ENCODE data around the gene RBM28. TPM values are rescaled to one million over a fixed set of nuclear protein-coding genes. Genes with fewer than 3 reads are reported as not detected.
A peak's percentile ranks its signal among the peaks of the same experiment; 100 is the strongest.

Gene RBM28, protein sequence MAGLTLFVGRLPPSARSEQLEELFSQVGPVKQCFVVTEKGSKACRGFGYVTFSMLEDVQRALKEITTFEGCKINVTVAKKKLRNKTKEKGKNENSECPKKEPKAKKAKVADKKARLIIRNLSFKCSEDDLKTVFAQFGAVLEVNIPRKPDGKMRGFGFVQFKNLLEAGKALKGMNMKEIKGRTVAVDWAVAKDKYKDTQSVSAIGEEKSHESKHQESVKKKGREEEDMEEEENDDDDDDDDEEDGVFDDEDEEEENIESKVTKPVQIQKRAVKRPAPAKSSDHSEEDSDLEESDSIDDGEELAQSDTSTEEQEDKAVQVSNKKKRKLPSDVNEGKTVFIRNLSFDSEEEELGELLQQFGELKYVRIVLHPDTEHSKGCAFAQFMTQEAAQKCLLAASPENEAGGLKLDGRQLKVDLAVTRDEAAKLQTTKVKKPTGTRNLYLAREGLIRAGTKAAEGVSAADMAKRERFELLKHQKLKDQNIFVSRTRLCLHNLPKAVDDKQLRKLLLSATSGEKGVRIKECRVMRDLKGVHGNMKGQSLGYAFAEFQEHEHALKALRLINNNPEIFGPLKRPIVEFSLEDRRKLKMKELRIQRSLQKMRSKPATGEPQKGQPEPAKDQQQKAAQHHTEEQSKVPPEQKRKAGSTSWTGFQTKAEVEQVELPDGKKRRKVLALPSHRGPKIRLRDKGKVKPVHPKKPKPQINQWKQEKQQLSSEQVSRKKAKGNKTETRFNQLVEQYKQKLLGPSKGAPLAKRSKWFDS
- total RNA-seq (ENCODE audit: unreplicated experiment), result 53.2 TPM
- long read RNA-seq, full-length matches to known transcripts, result 2 of 9 reads
- long read RNA-seq, partial matches to known transcripts, result 4 of 9 reads
- long read RNA-seq, other reads (novel, unspliced or antisense), result 3 of 9 reads

DNA sequence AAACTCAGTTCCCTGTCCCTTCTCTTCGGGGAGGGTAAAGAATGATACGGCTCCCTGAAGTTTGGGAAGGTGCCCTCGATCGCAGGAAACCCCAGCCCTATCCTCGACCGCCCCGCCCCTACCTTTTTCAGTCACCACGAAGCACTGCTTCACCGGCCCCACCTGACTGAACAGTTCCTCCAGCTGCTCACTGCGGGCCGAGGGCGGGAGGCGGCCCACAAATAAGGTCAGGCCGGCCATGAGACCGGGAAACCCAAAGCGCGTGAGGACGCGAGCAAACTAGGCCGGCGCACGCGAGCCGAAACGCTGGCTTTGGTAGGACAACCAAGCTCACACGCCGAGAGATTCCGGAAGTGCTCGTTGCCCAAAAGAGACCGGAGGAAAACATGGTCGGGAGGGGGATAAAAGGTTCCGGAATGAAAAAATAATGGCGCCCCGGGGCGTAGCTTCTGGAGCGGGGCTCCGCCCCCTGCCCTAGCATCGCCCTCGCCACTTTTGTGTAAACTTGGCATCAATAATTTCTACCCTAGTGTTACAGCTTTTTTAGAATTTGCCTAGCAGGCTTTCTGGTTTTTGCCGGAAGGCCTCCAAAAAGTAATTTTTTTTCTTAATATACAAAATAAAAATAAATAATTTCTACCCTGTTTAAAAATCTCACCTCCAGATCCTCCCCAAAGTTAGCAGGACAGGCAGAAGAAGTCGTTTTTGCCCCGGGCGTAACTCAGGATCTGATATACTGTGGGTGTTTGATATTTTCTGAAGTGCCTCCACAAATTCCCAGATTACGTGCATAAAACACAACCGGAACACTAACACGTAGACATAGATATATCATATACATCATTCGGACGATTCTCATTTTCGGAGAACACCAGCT, at the start of gene RBM28:
TSS of gene RBM28 (minus strand) at position 355 of the 877 bp plus-strand sequence. CDS start at position 240, 115 bp downstream.
- peaks cover 6% of the 10 kb centered on the region for H3K4me1 Mint-ChIP-seq (ENCODE audit: low read depth, unreplicated experiment)
- H3K36me3 Mint-ChIP-seq (ENCODE audit: unreplicated experiment), result no peaks in the 10 kb centered on the region
- peak; percentile 83 for DNase-seq
- no peaks in the 10 kb centered on the region for H3K27me3 Mint-ChIP-seq (ENCODE audit: unreplicated experiment)
- peak within 1 kb of the TSS; percentile 85 for H3K4me3 Mint-ChIP-seq (ENCODE audit: unreplicated experiment)
- TF ChIP-seq, protein P1, sequence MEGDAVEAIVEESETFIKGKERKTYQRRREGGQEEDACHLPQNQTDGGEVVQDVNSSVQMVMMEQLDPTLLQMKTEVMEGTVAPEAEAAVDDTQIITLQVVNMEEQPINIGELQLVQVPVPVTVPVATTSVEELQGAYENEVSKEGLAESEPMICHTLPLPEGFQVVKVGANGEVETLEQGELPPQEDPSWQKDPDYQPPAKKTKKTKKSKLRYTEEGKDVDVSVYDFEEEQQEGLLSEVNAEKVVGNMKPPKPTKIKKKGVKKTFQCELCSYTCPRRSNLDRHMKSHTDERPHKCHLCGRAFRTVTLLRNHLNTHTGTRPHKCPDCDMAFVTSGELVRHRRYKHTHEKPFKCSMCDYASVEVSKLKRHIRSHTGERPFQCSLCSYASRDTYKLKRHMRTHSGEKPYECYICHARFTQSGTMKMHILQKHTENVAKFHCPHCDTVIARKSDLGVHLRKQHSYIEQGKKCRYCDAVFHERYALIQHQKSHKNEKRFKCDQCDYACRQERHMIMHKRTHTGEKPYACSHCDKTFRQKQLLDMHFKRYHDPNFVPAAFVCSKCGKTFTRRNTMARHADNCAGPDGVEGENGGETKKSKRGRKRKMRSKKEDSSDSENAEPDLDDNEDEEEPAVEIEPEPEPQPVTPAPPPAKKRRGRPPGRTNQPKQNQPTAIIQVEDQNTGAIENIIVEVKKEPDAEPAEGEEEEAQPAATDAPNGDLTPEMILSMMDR (IDR thresholded peaks at IDR 0.05; ENCODE audit: partially characterized antibody, unreplicated experiment), result no peak
- peaks cover 1% of the 10 kb centered on the region for H3K9me3 Mint-ChIP-seq (ENCODE audit: unreplicated experiment)
- H3K27ac Mint-ChIP-seq (ENCODE audit: unreplicated experiment), result peak within 1 kb of the TSS; percentile 79

DNA sequence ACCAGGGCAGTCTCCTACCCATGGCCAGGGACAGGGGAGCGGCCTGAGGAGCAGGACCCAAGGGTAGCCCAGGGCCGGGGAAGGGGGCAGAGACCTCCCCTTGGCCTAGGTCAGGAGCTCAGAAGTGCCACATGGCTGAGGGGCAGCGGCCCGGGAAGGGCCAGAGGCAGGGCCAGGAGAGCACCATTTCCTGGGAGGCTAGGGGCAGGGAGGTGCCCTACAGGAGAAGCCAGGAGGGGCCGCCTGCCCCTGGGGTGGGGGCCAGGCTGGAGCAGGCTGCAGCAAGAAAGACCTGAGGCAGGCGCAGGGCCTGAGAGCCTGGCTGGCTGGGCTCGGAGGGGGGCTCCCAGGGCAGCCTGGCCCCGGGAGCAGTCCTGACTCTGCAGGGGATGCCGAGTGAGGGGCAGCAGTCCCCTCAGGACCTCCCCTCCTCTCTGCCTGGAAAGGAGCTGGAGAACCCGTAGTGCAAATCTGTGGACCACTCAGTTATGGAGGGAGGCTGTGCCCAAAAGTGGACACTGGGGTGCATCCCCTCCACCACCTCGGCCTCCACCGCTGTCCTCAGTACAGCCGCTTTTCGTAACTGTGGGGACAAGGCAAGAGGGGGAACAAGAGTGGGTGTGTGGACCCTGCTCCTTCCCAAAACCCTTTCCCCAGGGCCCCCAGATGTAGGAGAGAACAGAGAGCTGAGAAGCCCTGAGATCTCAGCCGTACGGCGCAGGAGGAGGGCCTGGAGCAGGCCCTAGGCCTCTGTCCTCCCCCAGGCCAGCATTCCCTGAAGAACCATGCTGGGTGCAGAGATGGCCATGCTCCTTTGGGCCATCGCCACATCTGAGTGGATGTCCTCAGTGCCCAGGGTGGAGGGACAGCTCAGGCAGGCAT, 49.0 kb upstream of the RBM28 start:
- Mint-ChIP-seq H3K9me3 (ENCODE audit: unreplicated experiment) (peaks cover 5% of the 10 kb centered on the region), H3K27ac (ENCODE audit: unreplicated experiment) (no peak overlapping the region), H3K36me3 (ENCODE audit: unreplicated experiment) (peaks cover 5% of the 10 kb centered on the region), H3K4me1 (ENCODE audit: low read depth, unreplicated experiment) (no peaks in the 10 kb centered on the region), H3K27me3 (ENCODE audit: unreplicated experiment) (no peaks in the 10 kb centered on the region), H3K4me3 (ENCODE audit: unreplicated experiment) (no peak overlapping the region)
- no peak for DNase-seq
- TF ChIP-seq, protein P1 (IDR thresholded peaks at IDR 0.05; ENCODE audit: partially characterized antibody, unreplicated experiment), result no peak

DNA sequence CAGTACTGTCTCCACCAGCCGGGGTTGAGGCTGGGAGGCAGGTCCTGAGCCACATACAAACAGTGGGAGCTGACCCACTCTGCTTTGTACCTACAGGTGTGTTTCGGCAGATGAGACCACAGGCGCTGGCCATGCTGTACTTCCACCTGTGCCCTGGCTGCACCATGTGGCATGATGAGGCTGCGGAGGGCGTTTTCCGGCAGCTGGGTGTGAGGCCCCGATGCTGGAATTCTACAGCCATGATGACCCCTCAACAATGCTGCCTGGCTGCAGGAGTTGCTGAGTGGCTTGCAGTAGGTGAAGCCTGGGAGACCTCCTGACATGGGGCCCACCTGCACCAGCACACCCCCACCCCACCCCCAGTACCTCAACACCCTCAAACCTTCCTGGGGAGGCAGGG, 48.1 kb upstream of the RBM28 start:
- Mint-ChIP-seq H3K9me3 (ENCODE audit: unreplicated experiment) (peaks cover 5% of the 10 kb centered on the region), H3K4me1 (ENCODE audit: low read depth, unreplicated experiment) (no peaks in the 10 kb centered on the region), H3K27me3 (ENCODE audit: unreplicated experiment) (no peaks in the 10 kb centered on the region), H3K27ac (ENCODE audit: unreplicated experiment) (no peak overlapping the region), H3K36me3 (ENCODE audit: unreplicated experiment) (peaks cover 2% of the 10 kb centered on the region), H3K4me3 (ENCODE audit: unreplicated experiment) (no peak overlapping the region)
- TF ChIP-seq, protein P1 (IDR thresholded peaks at IDR 0.05; ENCODE audit: partially characterized antibody, unreplicated experiment), result no peak
- no peak for DNase-seq

DNA sequence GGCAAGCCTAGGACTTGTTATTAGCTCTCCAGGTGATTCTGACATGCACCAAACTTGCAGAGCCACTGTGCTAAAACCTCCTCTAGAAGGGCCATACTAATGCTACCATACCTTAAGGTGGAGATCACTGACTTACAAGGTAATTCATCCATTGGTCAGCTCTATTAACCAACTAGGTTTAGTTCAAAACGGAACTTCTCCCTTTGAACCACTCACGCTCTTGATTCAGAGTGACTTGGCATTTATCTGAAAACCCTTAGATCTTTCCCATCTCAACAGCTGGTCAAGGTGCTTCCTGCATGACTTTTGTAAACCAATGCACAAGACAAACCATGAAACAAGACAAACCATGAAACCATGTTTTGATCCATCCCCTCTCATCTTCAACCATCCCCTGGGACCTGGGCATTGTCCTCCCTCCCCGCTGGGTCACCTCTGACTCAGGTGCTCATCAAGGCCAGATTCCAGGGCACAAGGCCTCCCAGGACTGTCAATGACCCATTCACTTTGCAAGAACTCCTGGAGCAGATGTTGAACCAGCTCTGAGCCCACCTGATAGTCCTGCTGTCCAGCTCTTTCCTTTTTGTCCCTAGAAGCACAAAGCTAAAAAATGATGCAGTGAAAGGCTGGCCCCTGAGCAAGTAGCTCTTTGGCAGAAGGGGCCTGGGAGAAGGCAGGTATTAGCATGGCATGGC, 47.3 kb upstream of the RBM28 start:
- H3K9me3 Mint-ChIP-seq (ENCODE audit: unreplicated experiment), result peaks cover 8% of the 10 kb centered on the region
- no peaks in the 10 kb centered on the region for H3K4me1 Mint-ChIP-seq (ENCODE audit: low read depth, unreplicated experiment)
- TF ChIP-seq, protein P1 (IDR thresholded peaks at IDR 0.05; ENCODE audit: partially characterized antibody, unreplicated experiment), result no peak
- no peaks in the 10 kb centered on the region for H3K36me3 Mint-ChIP-seq (ENCODE audit: unreplicated experiment)
- H3K27me3 Mint-ChIP-seq (ENCODE audit: unreplicated experiment), result no peaks in the 10 kb centered on the region
- no peak for DNase-seq
- H3K27ac Mint-ChIP-seq (ENCODE audit: unreplicated experiment), result no peak overlapping the region
- no peak overlapping the region for H3K4me3 Mint-ChIP-seq (ENCODE audit: unreplicated experiment)
